GM12875 (cell line): Measurements from ENCODE around the gene NIPAL3.

Source experiments
- H3K4me3 ChIP-seq: one replicate; pipeline ENCODE4 v1.5.1; 2011; ENCODE audit warnings: low read depth, low read length, control low read depth
- TF ChIP-seq, protein P1 (sequence below): IDR thresholded peaks from 2 replicates; pipeline ENCODE4 v1.5.1; 2011; ENCODE audit warnings: low read depth, mild to moderate bottlenecking, control low read depth, inconsistent platforms, low read length, moderate library complexity, borderline replicate concordance; ENCODE audit not compliant: insufficient read depth

NIPAL3 gene

DNA sequence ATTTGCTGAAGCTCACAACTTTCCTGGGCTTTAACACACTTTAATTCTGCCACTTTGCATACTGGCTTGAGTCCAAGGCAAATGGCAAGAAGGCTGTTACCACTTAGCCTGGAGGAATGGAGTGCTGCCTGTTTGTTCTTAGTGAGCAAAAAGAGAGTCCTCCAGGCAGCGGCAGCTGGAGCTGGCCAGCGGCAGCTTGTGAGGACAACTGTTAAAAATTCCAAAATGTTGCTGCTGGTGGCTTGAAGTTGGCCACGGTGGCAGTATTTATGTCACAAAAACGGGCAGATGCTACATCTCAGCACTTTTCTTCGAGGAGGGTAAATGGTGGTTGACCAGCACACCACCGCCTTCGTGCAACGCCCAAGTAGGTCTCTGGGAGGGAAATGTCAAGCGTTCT, 29.4 kb upstream of the NIPAL3 start:
- H3K4me3 ChIP-seq: no peak overlapping the region
- TF ChIP-seq, protein P1, sequence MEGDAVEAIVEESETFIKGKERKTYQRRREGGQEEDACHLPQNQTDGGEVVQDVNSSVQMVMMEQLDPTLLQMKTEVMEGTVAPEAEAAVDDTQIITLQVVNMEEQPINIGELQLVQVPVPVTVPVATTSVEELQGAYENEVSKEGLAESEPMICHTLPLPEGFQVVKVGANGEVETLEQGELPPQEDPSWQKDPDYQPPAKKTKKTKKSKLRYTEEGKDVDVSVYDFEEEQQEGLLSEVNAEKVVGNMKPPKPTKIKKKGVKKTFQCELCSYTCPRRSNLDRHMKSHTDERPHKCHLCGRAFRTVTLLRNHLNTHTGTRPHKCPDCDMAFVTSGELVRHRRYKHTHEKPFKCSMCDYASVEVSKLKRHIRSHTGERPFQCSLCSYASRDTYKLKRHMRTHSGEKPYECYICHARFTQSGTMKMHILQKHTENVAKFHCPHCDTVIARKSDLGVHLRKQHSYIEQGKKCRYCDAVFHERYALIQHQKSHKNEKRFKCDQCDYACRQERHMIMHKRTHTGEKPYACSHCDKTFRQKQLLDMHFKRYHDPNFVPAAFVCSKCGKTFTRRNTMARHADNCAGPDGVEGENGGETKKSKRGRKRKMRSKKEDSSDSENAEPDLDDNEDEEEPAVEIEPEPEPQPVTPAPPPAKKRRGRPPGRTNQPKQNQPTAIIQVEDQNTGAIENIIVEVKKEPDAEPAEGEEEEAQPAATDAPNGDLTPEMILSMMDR: no peak

DNA sequence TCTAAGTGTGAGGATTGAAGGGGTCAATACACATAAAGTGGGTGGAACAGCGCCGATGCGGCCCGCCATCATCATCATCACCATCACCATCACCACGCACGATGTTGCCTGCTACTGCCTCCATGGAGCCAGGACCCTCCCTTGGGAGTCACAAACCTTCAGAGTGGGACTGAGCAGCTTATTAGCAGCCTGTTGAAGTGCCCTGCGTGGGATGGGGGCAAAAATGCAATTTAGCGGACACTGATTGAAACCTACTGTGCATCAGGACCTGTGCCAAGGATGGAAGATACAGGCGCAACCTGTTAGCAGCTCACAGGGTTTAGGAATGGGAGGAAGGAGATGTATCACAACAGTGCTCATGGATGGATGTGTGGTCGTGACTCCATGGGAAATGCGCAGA, 28.7 kb upstream of the NIPAL3 start:
- no peak overlapping the region for H3K4me3 ChIP-seq
- TF ChIP-seq, protein P1: no peak

DNA sequence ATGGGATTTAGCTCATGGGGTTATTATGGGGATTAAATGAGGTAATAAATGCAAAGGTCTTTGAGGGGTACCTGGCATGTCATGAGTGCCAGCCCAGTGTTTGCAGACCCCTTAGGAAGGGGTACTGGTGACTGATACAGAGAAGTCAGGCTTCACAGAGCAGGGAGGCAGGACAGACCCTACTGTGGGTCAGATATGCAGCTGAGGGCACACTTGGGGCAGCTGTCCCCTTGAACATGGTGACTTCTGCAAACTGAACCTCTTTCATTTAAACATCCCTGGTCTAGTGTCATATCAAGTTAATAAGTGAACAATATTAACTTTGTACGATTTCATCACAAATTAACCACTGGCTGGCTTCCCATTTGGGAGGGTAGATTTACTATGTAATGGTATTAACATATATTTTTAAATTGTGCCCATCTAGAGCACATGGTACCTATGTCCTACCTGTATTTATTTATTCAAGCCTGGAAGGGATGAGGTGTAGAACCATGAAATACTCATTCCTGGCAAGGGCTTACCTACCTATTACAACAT, 27.9 kb upstream of the NIPAL3 start:
- TF ChIP-seq, protein P1: no peak

DNA sequence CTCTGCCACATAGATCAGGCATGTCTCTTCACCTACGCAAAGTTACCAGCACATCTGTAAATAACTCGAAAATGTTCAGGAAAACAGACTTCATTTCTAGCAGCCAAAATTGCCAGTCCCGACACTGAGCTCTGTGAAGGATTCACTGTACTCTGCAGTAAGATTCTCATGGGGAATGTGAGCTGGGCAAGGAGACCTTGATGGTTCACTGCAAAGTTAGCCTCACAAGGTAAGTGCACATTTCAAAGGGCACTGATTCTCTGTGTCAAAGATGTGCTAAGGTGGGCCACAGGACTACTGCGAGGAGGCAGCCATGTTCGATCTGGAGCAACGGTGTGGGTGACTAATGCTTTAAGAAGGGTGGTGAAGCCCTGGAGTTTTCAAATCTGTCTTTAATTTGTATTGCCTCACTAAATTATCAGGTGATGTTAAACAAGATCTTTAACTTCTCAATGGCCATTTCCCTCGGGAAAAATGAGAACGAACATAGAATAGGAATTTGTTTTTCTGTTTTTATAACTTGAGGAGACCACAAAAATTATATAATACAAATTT, 27.2 kb upstream of the NIPAL3 start:
- H3K4me3 ChIP-seq: no peak overlapping the region
- TF ChIP-seq, protein P1: no peak

More for the DNA sequence above, 27.9 kb upstream of the NIPAL3 start:
- H3K4me3 ChIP-seq: no peak overlapping the region

DNA sequence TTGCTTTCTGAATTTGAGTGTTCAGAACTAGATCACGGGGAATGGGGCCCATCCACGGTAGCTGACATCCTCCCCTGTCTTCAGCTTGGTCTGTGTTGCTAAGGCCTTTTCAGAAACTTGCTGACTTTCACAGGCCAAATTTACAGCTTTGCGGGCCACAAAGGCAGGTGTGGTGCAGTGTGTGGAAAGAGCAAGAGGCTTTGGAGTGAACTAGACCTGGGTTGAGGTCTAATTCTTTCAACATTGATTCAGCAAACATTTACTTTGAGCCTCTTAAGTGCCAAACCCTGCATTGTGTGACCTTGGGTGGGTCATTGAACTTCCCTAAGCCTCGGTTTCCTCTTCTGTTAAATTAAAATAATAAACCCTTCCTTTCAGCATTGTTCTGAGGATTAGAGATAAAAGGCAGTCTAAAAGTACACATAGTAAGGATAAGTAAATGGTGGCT, 26.3 kb upstream of the NIPAL3 start:
- TF ChIP-seq, protein P1: no peak
- H3K4me3 ChIP-seq: no peak overlapping the region

DNA sequence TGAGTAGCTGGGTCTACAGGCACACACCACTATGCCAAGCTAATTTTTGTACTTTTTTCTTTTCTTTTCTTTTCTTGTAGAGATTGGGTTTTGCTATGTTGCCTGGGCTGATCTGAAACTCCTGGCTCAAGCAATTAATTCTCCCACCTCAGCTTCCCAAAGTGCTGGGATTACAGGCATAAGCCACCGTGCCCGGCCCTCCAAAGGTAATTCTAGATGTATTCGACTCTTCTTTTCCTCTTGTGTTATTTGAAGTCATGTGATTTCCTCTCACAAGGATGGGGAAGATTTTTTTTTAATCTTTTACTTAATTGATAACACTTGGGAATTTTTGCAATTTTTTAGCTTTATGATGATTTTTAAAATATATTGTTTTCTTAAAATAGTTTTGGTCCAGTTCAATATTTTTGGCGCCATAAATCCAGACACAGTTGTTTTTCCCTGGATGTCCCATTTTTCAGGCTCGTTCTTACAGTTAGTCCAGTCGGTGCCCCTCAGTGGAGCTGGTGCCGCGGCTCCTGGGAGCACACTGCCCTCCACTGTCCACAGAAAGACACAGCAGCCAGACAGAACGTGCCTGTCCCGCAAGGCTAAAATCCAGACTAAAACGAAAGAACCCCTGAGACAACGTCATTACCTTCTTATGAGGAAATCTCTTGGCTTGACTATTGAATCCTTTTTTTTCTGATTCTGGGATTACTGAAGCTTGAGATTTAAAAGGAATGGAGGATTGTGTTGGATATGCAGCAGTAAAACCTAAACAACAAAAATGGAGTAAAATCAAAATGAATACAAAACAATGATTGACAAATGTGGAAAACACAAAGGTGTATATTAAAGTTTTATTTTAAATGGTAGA, 24.4 kb upstream of the NIPAL3 start:
- no peak overlapping the region for H3K4me3 ChIP-seq
- TF ChIP-seq, protein P1: peak; percentile 92
